ENCODE data around the gene MRPL43. TPM values are rescaled to one million over a fixed set of nuclear protein-coding genes. Genes with fewer than 3 reads are reported as not detected.

Gene MRPL43
- total RNA-seq, 1 donor from 2014 or later: 44.2 TPM

DNA sequence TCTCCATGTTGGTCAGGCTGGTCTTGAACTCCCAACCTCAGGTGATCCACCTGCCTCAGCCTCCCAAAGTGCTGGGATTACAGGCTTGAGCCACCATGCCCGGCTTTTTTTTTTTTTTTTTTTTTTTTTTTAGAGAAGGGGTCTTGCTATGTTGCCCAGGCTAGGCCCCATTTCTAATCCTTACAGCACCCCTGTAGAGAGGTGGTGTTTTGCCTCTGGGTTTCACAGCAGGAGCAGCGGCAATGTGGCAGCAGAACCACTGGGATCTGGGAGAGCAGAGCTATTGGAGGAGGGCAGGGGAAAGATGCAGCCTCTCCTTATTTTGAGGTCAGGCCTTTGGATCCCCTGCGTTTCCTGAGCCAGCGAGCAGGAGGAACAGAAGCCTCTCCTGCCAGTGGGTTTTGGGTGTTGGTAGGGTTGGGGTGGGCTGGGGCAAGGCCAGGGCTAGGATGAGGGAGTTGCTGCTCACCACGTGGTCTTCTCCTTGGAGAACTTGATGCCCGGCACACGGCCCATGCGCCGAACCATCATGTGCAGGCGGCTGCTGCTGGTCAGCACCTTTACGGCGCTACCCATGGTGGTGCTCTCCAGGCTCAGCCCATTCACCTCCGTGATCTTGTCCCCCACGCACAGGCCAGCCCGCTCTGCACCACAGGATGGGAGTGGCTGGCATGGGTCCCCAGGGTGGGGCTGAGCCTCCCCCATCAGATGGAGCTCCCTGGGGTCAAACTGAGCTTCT is 35.8 kb upstream of the MRPL43 start:
- ATAC-seq (ENCODE audit: low read depth) (no peak), DNase-seq (no peak)
- no peak overlapping the region for H3K4me3 Mint-ChIP-seq
- ChIA-PET CTCF (no interaction called here), POLR2A (no interaction called here)
- intact Hi-C loops (cut with micrococcal nuclease): no loop called here
- no peaks in the 10 kb centered on the region for H3K9me3 Mint-ChIP-seq
- no peak overlapping the region for H3K27ac Mint-ChIP-seq
- peaks cover 10% of the 10 kb centered on the region for H3K4me1 Mint-ChIP-seq
- TF ChIP-seq, protein P1, sequence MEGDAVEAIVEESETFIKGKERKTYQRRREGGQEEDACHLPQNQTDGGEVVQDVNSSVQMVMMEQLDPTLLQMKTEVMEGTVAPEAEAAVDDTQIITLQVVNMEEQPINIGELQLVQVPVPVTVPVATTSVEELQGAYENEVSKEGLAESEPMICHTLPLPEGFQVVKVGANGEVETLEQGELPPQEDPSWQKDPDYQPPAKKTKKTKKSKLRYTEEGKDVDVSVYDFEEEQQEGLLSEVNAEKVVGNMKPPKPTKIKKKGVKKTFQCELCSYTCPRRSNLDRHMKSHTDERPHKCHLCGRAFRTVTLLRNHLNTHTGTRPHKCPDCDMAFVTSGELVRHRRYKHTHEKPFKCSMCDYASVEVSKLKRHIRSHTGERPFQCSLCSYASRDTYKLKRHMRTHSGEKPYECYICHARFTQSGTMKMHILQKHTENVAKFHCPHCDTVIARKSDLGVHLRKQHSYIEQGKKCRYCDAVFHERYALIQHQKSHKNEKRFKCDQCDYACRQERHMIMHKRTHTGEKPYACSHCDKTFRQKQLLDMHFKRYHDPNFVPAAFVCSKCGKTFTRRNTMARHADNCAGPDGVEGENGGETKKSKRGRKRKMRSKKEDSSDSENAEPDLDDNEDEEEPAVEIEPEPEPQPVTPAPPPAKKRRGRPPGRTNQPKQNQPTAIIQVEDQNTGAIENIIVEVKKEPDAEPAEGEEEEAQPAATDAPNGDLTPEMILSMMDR (IDR thresholded peaks at IDR 0.05): no peak
- H3K36me3 Mint-ChIP-seq (ENCODE audit: low read depth): no peaks in the 10 kb centered on the region
- H3K27me3 Mint-ChIP-seq: peaks cover 14% of the 10 kb centered on the region

DNA sequence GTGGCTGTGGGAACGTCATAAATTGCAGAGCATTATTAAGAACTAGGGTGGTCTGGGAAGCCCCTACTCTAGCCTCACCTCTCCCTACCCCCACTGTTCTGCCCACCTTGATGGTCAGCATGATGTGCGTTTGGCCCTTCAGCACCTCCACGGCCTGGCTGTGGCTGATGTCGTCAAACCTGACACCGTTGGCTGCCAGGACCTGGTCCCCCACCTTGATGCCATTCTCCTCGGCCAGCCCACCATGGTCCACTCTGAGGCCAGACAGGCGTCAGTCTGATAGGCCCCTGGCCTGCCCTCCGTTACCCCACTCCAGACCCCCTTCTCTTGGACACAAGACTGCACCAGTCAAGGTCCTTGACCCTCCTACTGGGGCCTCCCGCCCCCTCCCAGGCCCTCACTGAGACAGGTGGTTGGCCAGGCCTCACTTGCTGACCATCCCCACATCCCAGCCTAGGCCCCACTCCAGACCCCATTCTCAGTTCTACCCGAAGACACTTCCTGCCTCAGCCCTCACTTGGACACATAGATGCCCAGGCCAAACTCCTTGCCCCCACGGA is 34.5 kb upstream of the MRPL43 start:
- H3K27me3 Mint-ChIP-seq: peaks cover 18% of the 10 kb centered on the region
- DNase-seq (no peak), ATAC-seq (ENCODE audit: low read depth) (no peak)
- H3K36me3 Mint-ChIP-seq (ENCODE audit: low read depth): no peaks in the 10 kb centered on the region
- H3K9me3 Mint-ChIP-seq: no peaks in the 10 kb centered on the region
- H3K27ac Mint-ChIP-seq: no peak overlapping the region
- CTCF ChIA-PET: no interaction called here
- no peak overlapping the region for H3K4me3 Mint-ChIP-seq
- TF ChIP-seq, protein P1 (IDR thresholded peaks at IDR 0.05): no peak
- H3K4me1 Mint-ChIP-seq: peaks cover 14% of the 10 kb centered on the region
- POLR2A ChIA-PET: interaction anchor here (0.7 kb wide), 1 partner anchor 26 kb away, joined by 3 read pairs; no protein-coding TSS in a partner anchor
- intact Hi-C loops (cut with micrococcal nuclease): no loop called here

- Mint-ChIP-seq H3K36me3 (ENCODE audit: low read depth) (no peaks in the 10 kb centered on the region), H3K9me3 (no peaks in the 10 kb centered on the region), H3K4me3 (no peak overlapping the region), H3K27me3 (peaks cover 22% of the 10 kb centered on the region), H3K27ac (no peak overlapping the region), H3K4me1 (peaks cover 14% of the 10 kb centered on the region)
- CTCF ChIA-PET: no interaction called here
- DNase-seq (no peak), ATAC-seq (ENCODE audit: low read depth) (no peak)
- POLR2A ChIA-PET: no interaction called here
- intact Hi-C loops (cut with micrococcal nuclease): no loop called here
- TF ChIP-seq, protein P1 (IDR thresholded peaks at IDR 0.05): no peak
Measured at GRCh38 chr10:101021239-101021638, 33.9 kb upstream of the MRPL43 start.

GRCh38 chr10:101020427-101021075 is 33.3 kb upstream of the MRPL43 start:
- Mint-ChIP-seq H3K4me3 (no peak overlapping the region), H3K4me1 (peaks cover 14% of the 10 kb centered on the region), H3K36me3 (ENCODE audit: low read depth) (no peaks in the 10 kb centered on the region), H3K9me3 (no peaks in the 10 kb centered on the region), H3K27ac (no peak overlapping the region), H3K27me3 (peaks cover 25% of the 10 kb centered on the region)
- DNase-seq: no peak
- ChIA-PET POLR2A (no interaction called here), CTCF (no interaction called here)
- TF ChIP-seq, protein P1 (IDR thresholded peaks at IDR 0.05): no peak
- intact Hi-C loops (cut with micrococcal nuclease): no loop called here
- ATAC-seq (ENCODE audit: low read depth): no peak

- Mint-ChIP-seq H3K27me3 (peaks cover 27% of the 10 kb centered on the region), H3K9me3 (no peaks in the 10 kb centered on the region)
- intact Hi-C loops (cut with micrococcal nuclease): loop anchor here (1.0 kb wide), 1 partner anchor 12 kb away; the partner anchor contains the start of genes PDZD7 and SFXN3
Measured at GRCh38 chr10:101019440-101019703, 32.1 kb upstream of the MRPL43 start.

More at GRCh38 chr10:101019440-101019703, 32.1 kb upstream of the MRPL43 start:
- Mint-ChIP-seq H3K4me3 (no peak overlapping the region), H3K4me1 (peaks cover 14% of the 10 kb centered on the region), H3K36me3 (ENCODE audit: low read depth) (no peaks in the 10 kb centered on the region), H3K27ac (no peak overlapping the region)
- POLR2A ChIA-PET: interaction anchor here (2.3 kb wide), 1 partner anchor 12 kb away, joined by 9 read pairs; the partner anchor contains the start of genes PDZD7 and SFXN3
- TF ChIP-seq, protein P1 (IDR thresholded peaks at IDR 0.05): no peak
- DNase-seq (no peak), ATAC-seq (ENCODE audit: low read depth) (no peak)
- CTCF ChIA-PET: interaction anchor here (0.9 to 1.8 kb wide), 6 partner anchors 10 to 52 kb away, joined by 3 to 20 read pairs (median 4); partner anchors contain the start of genes PDZD7 and SFXN3
